ENCODE measurements around the gene CDSN. TPM values are rescaled to one million over a fixed set of nuclear protein-coding genes. Genes with fewer than 3 reads are reported as not detected.

CDSN gene
- total RNA-seq, 1 donor from 2014 or later, result 1.5 TPM

DNA sequence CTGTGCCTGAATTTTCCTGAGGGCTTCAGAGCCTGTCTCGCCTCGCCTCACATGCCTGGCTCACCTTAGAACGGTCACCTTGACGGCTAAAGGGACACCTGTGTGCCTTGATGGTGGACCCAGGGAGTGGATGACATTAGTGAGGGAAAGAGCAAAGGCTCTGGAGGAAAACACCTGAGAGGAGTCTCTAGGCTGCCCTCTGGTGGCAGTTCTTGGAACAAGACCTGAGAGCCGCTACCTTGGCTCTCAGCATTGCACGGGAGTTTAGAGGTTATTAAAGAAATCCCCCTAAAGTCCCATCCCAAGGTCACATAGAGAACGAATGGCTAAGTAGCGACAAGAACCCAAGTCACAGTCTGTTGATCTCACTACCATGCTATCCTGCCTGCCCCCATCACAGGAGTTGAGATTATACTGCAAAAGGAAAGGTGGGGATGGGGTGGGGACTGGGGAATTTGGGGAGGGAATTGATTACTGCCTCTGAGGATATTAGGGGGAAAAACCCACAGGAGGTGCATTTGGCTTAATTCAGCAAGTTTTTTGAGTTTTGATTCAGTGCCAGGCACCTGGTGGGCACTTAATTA lies 7.9 kb upstream of the CDSN start:
- TF ChIP-seq POLR2A (IDR thresholded peaks at IDR 0.05), result no peak
- TF ChIP-seq POLR2AphosphoS5 (IDR thresholded peaks at IDR 0.05; ENCODE audit: insufficient read depth in 1 of 2, low read depth in 1 of 2), result peak in 1 of 2 donors; percentile 36
- TF ChIP-seq, protein P1, sequence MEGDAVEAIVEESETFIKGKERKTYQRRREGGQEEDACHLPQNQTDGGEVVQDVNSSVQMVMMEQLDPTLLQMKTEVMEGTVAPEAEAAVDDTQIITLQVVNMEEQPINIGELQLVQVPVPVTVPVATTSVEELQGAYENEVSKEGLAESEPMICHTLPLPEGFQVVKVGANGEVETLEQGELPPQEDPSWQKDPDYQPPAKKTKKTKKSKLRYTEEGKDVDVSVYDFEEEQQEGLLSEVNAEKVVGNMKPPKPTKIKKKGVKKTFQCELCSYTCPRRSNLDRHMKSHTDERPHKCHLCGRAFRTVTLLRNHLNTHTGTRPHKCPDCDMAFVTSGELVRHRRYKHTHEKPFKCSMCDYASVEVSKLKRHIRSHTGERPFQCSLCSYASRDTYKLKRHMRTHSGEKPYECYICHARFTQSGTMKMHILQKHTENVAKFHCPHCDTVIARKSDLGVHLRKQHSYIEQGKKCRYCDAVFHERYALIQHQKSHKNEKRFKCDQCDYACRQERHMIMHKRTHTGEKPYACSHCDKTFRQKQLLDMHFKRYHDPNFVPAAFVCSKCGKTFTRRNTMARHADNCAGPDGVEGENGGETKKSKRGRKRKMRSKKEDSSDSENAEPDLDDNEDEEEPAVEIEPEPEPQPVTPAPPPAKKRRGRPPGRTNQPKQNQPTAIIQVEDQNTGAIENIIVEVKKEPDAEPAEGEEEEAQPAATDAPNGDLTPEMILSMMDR (IDR thresholded peaks at IDR 0.05), result peak; percentile 42 to 64 (median 61)
- H3K36me3 ChIP-seq, result no peaks in the 10 kb centered on the region
- no peak for DNase-seq (ENCODE audit: extremely low spot score in 2 of 2)
- no peaks in the 10 kb centered on the region for H3K9me3 ChIP-seq
- H3K27ac ChIP-seq, result no peak overlapping the region
- H3K27me3 ChIP-seq, result no peaks in the 10 kb centered on the region
- H3K4me1 ChIP-seq, result peaks cover 33% of the 10 kb centered on the region
- intact Hi-C loops (cut with DNase I), result no loop called here
- no peak overlapping the region for H3K4me3 ChIP-seq

DNA sequence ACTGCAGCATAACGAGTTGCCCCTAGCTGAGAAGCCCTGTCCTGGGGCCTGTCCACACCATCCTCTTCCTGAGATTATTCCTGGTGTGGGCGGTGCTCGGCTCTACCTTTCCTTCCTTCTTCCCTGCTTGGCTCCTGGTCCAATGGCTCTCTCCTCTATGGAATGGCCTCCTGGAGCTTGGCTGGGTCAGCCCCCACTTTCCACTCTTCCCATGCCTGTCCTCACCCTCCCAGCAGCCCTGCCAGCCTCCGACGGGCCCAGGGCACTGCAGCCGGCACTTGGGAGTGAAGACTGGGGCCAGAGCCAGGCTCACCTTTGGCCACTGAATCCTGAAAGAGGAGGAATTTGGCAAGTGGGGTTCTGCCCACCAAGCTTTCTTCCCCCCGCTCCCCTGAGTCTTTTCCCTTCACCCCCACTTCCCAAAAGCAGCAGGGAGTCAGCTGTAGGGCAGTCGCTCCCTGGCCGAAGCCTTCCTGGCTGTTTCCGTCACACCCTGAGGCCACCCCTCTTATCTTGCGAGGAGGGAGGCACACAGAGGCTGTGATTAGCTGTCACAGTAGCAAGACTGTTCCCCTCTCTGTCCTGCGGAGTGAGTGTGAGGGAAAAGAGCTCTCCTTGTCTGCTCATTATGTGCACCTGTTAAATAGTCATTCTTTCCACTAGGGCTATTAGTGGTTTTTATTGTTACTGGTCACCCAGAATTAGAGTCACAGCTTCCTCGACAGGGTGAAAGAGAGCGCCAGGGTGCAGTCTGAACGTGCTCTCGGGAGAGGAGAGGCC lies 6.3 kb upstream of the CDSN start:
- Histone ChIP-seq H3K27me3 (no peaks in the 10 kb centered on the region), H3K4me3 (no peak overlapping the region), H3K9me3 (no peaks in the 10 kb centered on the region), H3K27ac (no peak overlapping the region), H3K4me1 (peaks cover 42% of the 10 kb centered on the region), H3K36me3 (no peaks in the 10 kb centered on the region)
- intact Hi-C loops (cut with DNase I), result no loop called here
- DNase-seq (ENCODE audit: extremely low spot score in 2 of 2), result no peak
- TF ChIP-seq POLR2A (IDR thresholded peaks at IDR 0.05) (no peak), POLR2AphosphoS5 (IDR thresholded peaks at IDR 0.05; ENCODE audit: insufficient read depth in 1 of 2, low read depth in 1 of 2) (no peak)

- TF ChIP-seq, protein P1 (IDR thresholded peaks at IDR 0.05), result no peak
- no peak for TF ChIP-seq POLR2AphosphoS5 (IDR thresholded peaks at IDR 0.05; ENCODE audit: insufficient read depth in 1 of 2, low read depth in 1 of 2)
- no peak for TF ChIP-seq POLR2A (IDR thresholded peaks at IDR 0.05)
- no peak overlapping the region for H3K27ac ChIP-seq
- no peak for DNase-seq (ENCODE audit: extremely low spot score in 2 of 2)
Observed at GRCh38 chr6:31125586-31126363, 5.5 kb upstream of the CDSN start.

DNA sequence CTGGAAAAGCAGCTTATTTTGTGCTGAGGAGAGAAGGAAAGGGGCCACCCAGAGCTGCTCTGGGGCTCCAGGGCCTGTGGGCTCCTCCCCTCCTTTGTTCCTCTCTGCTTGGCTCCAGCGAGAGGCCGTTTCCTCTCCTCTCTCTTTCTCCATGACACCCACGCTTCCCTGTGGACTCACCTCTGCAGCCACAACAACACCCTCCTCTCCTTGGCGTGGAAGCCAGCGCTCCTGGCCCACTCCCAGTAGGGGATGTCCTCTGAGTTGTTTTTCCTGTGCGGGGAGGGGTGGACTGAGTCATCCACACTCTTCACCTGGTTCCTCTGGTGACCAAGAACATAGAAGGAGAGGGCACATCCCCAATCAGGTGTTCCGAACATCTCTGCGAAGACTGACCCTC lies 4.9 kb upstream of the CDSN start:
- Histone ChIP-seq H3K27me3 (no peaks in the 10 kb centered on the region), H3K4me3 (no peak overlapping the region), H3K4me1 (peaks cover 42% of the 10 kb centered on the region), H3K9me3 (no peaks in the 10 kb centered on the region), H3K36me3 (no peaks in the 10 kb centered on the region), H3K27ac (no peak overlapping the region)
- DNase-seq (ENCODE audit: extremely low spot score in 2 of 2), result no peak
- TF ChIP-seq POLR2A (IDR thresholded peaks at IDR 0.05), result no peak
- peak in 1 of 2 donors; percentile 64 for TF ChIP-seq POLR2AphosphoS5 (IDR thresholded peaks at IDR 0.05; ENCODE audit: insufficient read depth in 1 of 2, low read depth in 1 of 2)
- intact Hi-C loops (cut with DNase I), result no loop called here

More at GRCh38 chr6:31125586-31126363, 5.5 kb upstream of the CDSN start:
- intact Hi-C loops (cut with DNase I), result no loop called here
- Histone ChIP-seq H3K36me3 (no peaks in the 10 kb centered on the region), H3K4me3 (no peak overlapping the region), H3K9me3 (no peaks in the 10 kb centered on the region), H3K4me1 (peaks cover 42% of the 10 kb centered on the region), H3K27me3 (no peaks in the 10 kb centered on the region)

GRCh38 chr6:31122791-31123706 lies 2.8 kb upstream of the CDSN start:
- Histone ChIP-seq H3K27me3 (no peaks in the 10 kb centered on the region), H3K9me3 (no peaks in the 10 kb centered on the region), H3K4me1 (peaks cover 40% of the 10 kb centered on the region), H3K4me3 (no peak overlapping the region), H3K27ac (no peak overlapping the region), H3K36me3 (no peaks in the 10 kb centered on the region)
- intact Hi-C loops (cut with DNase I), result no loop called here
- DNase-seq (ENCODE audit: extremely low spot score in 2 of 2), result no peak
- TF ChIP-seq POLR2AphosphoS5 (IDR thresholded peaks at IDR 0.05; ENCODE audit: insufficient read depth in 1 of 2, low read depth in 1 of 2) (no peak), POLR2A (IDR thresholded peaks at IDR 0.05) (no peak)
- TF ChIP-seq, protein P1 (IDR thresholded peaks at IDR 0.05), result no peak
